Measurements from ENCODE around the gene KHDC4.

- TF ChIP-seq POLR2A (IDR thresholded peaks at IDR 0.05; ENCODE audit: insufficient read depth in 1 of 2, low read depth in 2 of 2, low read length in 2 of 2) (no peak), CBFB (CRISPR knock-in tag; IDR thresholded peaks at IDR 0.05) (no peak), MYNN (CRISPR knock-in tag; IDR thresholded peaks at IDR 0.05; ENCODE audit: low read depth) (no peak), SIN3A (IDR thresholded peaks at IDR 0.05; ENCODE audit: borderline replicate concordance, low read depth, low read length) (no peak), BRCA1 (CRISPR knock-in tag; IDR thresholded peaks at IDR 0.05) (no peak), MAZ (IDR thresholded peaks at IDR 0.05; ENCODE audit: borderline replicate concordance, low read depth, low read length) (no peak), MAZ (CRISPR knock-in tag; IDR thresholded peaks at IDR 0.05; ENCODE audit: low read depth) (no peak), PHF20 (CRISPR knock-in tag; IDR thresholded peaks at IDR 0.05) (no peak), ZBTB33 (CRISPR knock-in tag; IDR thresholded peaks at IDR 0.05) (no peak)
These were observed 1.7 kb downstream of the KHDC4 start for GRCh38 chr1:155932487-155932886.
